ENCODE measurements around the gene PRKCE. TPM values are rescaled to one million over a fixed set of nuclear protein-coding genes. Genes with fewer than 3 reads are reported as not detected.

The PRKCE gene
- total RNA-seq, 1 donor from 2014 or later, result 19.4 TPM

GRCh38 chr2:45629971-45630370 is 21.5 kb upstream of the PRKCE start:
- intact Hi-C loops (cut with micrococcal nuclease), result no loop called here

DNA sequence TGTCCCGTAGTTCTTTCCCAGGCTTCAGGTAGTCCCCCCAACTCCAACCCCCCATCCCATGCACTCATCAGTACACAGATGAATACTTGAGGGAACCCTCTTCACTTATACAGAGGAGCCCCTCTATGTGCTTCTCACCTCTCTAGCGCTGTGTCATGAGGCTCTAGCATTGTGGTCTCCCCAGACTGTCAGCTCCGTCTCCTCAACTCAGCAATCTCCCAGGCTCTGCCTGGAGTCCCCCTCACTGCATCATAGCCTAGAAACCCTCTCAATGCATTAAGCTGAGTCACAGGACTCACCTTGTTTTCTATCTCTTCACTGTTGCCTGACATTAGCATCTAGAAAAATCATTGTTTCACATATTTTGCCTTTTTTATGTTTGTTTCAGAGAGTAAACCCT is 20.2 kb upstream of the PRKCE start:
- intact Hi-C loops (cut with micrococcal nuclease), result no loop called here

GRCh38 chr2:45631955-45632354 is 19.5 kb upstream of the PRKCE start:
- intact Hi-C loops (cut with micrococcal nuclease), result no loop called here

GRCh38 chr2:45634223-45634622 is 17.3 kb upstream of the PRKCE start:
- intact Hi-C loops (cut with micrococcal nuclease), result no loop called here

DNA sequence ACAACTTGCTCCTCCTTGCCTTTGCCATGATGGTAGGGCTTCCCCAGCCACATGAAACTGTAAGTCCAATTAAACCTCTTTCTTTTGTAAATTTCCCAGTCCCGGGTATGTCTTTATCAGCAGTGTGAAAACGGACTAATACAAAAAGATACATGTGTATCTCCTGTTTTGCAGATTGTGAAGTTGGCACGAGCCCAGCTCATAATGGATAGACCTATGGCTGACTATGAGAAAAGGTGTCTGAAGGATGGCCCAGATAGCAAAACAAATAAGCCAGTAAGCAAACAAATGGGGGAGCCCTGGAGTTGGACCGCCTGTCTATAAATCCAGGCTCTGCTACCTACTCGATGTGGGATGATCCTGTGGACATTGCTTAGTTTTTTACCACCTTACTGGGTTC is 15.5 kb upstream of the PRKCE start:
- intact Hi-C loops (cut with micrococcal nuclease), result no loop called here

DNA sequence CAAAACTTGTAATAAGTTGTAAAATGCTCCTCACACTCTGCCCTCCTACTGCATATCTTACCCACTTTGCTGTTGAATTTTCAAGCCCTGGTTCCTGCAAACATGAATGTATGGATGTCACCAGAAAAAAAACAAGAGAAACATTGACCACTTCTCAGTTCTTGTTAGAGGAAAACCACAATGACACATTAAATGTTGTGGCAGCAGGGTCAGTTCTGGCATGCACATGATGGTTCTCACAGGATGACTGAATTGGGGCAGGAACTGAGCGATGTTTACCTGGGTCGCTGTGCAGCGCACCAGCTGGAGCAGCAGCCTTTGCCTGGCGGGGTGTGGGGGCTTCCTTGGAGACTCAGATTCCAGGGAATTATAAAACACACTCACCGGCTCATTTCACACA is 14.0 kb upstream of the PRKCE start:
- intact Hi-C loops (cut with micrococcal nuclease), result no loop called here

GRCh38 chr2:45640576-45640975 is 10.9 kb upstream of the PRKCE start:
- intact Hi-C loops (cut with micrococcal nuclease), result loop anchor here (10.0 kb wide), 1 partner anchor 724 kb away; no protein-coding TSS in a partner anchor

- intact Hi-C loops (cut with micrococcal nuclease), result loop anchor here (1.0 to 10.0 kb wide), 4 partner anchors 8 to 722 kb away; partner anchors contain the start of gene PRKCE
These were observed 8.4 kb upstream of the PRKCE start for GRCh38 chr2:45643095-45643494.

DNA sequence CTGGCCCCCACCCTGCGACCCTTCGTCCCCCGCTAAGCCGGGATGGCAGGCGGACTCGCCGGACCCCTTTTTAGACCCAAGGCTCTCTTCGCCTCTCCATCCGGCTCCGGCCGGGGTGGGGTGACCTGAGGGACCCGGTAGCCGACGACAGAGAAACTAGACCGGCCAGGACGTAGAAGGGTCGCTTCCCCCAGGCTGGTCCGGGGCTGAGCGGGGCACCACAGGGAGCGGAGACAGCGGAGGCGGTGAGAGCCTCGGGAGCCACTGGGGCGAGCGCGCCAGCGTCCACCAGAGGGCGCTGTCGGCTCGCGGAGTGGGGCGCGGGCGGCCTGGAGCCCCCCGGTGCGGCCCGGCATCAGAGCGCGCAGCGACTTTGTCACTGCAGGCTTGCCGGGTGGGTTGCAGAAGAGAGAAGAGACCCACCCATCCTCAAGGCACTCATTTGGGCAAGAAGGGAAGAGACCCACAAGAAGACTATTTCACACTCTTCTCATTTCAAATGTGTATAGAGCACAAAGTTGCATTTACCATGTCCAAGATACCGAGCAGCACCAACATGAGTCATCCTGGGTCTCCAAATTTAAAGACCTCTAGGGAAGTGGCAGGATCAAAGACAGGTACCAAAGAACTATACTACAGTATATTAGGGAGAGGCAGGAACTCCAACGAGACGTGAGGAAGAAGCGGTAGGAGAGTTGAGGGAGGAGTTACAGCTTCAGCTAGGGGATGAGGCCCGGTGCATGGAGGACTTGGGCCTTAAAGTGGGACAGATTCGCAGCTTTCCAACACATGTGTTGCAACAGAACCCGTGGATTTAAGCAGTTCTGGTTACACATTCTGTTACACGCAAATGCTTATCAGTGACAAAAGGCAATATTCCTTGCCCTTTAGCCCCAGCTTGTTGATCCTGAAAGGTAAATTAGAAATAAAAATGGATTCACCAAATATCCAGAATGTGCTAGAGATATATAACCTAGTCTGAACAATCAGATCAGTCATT is 7.6 kb upstream of the PRKCE start:
- intact Hi-C loops (cut with micrococcal nuclease), result loop anchor here (1.0 to 10.0 kb wide), 4 partner anchors 7 to 721 kb away; partner anchors contain the start of gene PRKCE

GRCh38 chr2:45646289-45646688 is 5.2 kb upstream of the PRKCE start:
- intact Hi-C loops (cut with micrococcal nuclease), result loop anchor here (10.0 kb wide), 1 partner anchor 719 kb away; no protein-coding TSS in a partner anchor

- intact Hi-C loops (cut with micrococcal nuclease), result loop anchor here (10.0 kb wide), 1 partner anchor 717 kb away; no protein-coding TSS in a partner anchor
These were observed 4.1 kb upstream of the PRKCE start for GRCh38 chr2:45647356-45647755.

GRCh38 chr2:45647986-45648520 is 3.4 kb upstream of the PRKCE start:
- intact Hi-C loops (cut with micrococcal nuclease), result loop anchor here (10.0 kb wide), 1 partner anchor 717 kb away; no protein-coding TSS in a partner anchor

DNA sequence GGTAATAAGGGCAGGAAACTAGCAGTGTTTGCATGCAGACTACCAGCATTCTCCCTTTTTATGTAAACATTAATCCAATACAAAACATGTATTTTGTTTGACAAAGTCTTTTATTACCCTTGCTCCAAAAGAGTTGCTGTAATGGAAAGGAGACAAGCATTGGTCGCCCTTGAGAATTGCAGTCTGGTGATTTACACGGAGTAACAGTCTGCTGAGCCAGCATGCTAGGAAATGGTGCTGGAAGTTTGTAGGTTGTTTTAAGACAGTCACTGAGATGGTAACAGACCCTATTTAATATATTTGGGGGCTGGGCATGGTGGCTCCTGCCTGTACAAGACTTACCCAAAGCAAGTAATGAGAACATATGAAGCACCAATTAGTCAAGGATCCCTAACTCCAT is 2.8 kb upstream of the PRKCE start:
- intact Hi-C loops (cut with micrococcal nuclease), result loop anchor here (10.0 kb wide), 1 partner anchor 716 kb away; no protein-coding TSS in a partner anchor

DNA sequence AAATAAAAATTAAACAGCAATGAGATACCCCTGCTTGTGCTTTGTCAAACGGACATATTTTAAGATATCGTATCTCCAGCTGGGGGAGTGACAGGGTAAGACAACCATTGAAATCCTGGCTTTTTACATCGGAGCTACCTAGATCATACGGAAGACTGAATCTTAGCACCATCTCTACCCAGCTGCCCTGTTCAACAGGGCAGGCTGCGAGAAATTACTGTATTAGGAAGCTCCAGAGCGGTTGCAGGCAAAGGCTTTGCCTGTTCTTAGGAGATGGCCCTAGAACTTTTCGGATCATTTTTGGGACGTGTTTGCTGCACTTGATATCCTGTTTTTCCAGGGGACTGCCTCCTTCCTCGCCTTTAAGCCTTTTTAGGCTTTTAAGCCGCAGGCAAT is 2.0 kb upstream of the PRKCE start:
- intact Hi-C loops (cut with micrococcal nuclease), result loop anchor here (10.0 kb wide), 1 partner anchor 715 kb away; no protein-coding TSS in a partner anchor

- intact Hi-C loops (cut with micrococcal nuclease), result loop anchor here (2.0 to 10.0 kb wide), 3 partner anchors 212 to 715 kb away; partner anchors contain the start of gene EPAS1
These were observed 1.3 kb upstream of the PRKCE start for GRCh38 chr2:45649858-45650811.

DNA sequence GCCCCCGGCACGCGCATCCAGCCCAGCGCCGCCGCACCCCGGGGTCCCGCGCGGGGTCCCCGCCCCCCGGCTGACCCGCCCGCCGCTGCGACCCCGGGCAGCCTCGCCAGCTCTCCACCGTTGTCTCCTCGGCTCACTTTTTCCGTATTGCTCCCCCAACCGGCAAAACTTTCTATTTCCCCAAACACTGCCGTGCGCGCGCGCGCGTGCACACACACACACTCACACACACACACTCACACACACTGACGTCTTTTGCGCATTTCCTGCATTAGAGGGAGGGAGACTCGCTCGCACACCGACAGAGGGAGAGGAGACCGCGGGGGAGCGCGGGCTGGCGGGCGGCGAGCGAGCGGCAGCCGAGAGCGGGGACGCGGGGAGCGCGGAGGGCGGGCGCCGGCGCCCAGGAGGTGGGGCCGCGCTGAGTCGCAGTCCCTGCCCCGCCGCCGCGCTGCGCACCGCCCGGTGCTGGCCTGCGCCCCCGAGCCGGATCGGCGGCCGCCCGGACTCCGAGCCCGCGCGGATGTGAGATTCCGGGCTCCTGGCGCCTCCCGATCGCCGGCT is 542 bp upstream of the PRKCE start:
- intact Hi-C loops (cut with micrococcal nuclease), result loop anchor here (1.0 to 5.0 kb wide), 5 partner anchors 8 to 646 kb away; partner anchors contain the start of genes EPAS1 and SRBD1

DNA sequence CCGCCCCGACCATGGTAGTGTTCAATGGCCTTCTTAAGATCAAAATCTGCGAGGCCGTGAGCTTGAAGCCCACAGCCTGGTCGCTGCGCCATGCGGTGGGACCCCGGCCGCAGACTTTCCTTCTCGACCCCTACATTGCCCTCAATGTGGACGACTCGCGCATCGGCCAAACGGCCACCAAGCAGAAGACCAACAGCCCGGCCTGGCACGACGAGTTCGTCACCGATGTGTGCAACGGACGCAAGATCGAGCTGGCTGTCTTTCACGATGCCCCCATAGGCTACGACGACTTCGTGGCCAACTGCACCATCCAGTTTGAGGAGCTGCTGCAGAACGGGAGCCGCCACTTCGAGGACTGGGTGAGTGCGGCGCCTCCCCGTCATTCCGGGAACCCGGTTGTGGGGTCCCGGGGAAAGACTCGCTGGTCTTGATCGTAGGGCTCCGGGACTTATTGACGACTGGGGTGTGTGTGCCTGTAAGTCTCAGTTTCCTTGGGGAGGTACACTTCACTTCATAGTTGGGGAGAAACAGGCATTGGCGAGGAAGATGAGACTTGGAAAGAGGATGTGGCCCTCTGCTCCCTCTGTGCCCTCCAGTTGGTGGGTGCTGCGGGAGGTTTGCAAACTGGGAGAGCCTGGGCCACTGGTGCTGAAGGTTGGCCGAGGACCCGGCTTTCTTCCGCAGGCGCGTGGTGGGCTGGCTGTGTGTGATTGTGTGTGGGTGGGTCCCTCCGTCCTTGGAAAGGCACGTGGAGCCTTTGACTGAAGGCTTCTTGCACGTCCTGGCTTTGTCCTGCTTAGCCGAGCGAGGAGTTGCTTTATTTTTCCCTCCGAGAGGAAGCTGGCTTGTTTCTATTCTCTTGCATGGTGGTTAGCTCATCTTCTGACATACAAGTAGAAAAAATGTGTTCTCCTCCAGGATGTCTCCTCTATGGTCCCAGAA is 886 bp downstream of the PRKCE start:
- intact Hi-C loops (cut with micrococcal nuclease), result loop anchor here (5.0 kb wide), 1 partner anchor 210 kb away; no protein-coding TSS in a partner anchor

DNA sequence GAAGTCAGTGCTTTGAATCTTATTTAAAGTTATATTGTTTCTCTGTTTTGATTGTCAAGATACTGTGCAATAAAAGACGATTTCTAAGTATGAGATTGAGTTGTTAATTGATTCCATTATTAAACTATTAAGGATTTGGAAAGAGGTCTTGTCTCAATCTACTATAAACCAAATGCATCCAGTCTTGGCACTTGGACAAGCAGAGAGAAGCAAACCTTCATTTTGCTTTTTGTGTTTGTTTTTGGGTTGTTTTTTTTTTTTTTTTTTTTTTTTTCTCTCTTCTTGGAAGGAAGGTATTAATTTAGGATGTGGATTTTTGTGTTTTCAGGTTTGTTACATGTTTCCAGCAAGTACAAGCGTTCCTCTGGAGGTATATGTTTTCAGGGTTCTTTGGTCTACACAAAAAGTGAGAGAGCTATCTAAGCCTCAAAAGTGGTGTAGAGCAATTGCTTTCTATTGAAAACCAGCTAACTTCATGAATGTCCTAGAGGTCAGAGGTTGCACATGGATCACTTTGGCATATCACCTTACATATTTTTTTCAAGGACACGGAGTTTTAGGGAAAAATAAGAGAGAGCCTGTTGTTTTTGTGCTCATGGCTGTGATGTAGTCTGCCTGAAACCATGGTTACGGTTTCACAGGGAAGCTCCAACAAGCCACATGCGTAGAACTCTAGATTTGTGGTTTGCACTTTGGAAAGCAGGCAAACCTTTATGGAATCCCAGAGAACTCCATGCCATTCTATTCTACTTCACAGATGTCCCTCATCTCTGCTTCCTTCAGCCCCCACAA is 1.8 kb downstream of the PRKCE start:
- intact Hi-C loops (cut with micrococcal nuclease), result loop anchor here (5.0 kb wide), 1 partner anchor 209 kb away; no protein-coding TSS in a partner anchor

All from T-helper 2 cell treated with Interferon-gamma antibody and Interleukin-4, amounts not matched to agents 100 ng/mL and 5 ng/mL, for 36 hours (primary cell).